ENCODE results near the gene RCBTB2.

RCBTB2 gene

DNA sequence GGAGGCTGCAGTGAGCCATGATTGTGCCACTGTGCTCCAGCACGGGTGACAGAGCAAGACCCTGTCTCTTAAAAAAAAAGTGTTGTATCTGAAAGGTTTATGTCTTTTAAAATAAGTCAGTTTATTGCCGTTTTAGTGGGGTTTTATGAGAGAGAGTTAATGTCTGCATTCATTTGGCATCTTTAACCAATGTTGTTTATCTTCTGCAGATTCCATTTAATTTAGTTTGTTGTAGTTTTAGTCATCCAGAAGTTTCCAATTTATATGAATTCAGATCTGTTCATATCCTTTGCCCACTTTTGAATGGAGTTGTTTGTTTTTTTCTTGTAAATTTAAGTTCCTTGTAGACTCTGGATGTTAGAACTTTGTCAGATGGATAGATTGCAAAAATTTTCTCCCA, 83.2 kb downstream of the RCBTB2 start:
- no peak for DNase-seq (ENCODE audit: low read depth)

DNA sequence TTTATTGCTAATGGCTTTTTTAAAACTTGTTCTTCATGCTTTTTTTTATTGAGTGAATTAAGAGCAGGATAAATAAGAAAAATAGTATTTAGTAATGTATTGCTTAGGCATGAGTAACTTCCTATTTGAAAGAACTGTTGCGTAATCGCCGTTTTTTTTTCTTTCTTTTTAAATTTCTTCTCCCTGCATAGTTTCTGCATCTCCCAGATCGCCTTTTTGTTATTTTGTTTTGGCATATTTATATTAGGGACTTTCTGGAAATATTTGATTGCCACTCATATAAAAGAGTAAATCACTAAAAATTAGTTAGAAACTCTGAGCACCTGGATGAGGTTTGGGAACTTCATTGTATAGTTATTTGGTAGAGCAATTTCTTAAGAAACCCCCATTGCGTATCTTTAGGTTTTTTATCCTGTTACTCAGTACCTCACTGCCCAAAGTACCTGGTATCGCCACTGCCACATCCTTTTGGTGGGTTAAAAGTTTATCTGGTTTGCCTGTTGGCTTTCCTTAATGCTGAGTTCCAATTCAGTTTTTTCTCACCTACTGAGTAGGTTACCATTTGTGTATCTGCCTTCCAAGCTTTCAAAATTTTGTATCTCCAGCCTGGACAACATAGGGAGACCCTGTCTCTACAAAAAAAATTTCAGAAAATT, 83.8 kb downstream of the RCBTB2 start:
- no peak for DNase-seq (ENCODE audit: low read depth)

DNA sequence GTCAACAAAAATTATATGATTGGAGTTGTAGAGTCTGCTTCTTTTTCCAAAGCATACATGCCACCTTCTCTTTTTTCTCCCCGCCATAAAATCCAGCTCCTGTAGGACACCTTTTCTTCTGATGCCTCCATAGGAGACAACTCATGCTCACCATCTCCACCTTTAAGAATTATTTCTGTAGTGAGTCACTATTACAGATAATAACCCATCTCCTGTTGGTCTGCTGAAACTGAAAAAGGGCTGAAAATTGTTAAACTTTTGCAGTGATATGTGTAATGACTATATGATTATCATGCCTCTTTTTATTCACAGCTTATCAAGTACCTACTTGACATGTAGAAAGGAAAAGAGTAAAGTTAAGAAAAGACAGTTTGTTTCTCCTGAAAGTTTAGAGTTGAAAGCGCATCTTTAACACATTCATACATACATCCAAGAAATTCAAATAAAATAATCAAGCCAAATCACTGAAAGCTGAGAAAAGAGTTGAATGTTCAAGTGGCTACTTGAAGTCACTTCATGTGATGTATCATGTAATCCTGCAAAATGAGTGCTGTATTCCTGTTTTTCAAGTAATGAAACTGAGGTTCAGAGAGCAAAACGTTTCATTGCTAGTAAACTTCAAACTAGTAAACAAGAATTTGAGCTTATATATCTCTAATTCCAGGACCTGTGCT, 84.5 kb downstream of the RCBTB2 start:
- DNase-seq (ENCODE audit: low read depth) = no peak

DNA sequence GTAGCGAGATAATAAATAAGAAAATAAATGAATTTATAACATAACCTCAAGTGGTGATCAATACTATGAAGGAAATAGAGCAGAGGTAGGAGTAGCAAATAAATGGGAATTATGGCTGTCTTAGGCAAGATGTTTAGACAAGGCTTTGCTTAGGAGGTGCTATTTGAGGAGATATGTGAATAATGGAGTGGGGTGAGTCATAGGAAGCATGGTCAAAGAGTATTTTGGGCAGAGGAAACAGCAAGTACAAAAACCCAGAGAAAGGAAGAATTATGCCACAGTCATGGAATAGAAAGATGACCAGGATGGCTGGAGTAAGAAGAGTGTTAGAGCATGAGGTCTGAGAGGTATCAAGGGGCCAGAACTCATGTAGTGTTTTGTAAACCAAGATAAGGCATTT, 86.4 kb downstream of the RCBTB2 start:
- DNase-seq (ENCODE audit: low read depth) = no peak

DNA sequence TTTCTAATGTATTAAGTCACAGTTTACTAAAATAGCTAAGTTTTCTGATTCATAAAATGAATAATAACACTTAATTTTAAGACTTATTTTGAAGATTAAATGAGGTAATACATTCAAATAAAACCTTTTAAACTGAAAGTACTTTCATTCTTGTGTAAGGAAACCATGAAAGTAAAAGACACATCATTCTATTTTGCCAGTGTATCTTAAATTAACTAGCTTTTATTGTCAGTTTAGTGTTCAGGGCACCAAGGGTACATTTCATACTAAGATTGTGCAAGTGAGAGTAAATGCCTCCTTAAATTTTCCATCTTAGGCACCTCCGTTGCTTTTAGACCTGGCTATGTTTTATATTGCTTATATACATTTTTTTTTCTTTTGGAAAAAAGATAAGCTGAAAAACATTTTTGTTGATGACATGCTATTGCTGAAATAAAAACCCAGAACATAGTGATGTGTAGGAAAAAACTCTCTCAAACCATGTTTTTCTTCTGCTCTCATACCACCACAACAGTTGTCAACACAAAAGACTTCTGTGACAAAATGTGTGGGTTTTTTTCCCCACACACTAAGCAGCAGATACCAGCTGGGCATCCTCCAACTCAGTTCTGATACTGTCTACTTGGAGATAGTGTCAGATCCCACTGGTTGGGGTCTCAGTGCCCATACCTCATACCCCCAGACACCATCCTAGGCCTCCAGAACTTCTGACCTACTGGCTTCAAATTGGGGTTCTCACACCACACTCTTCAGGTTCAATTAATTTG, 89.3 kb downstream of the RCBTB2 start:
- DNase-seq (ENCODE audit: low read depth) = no peak
